Peyer's patch (tissue), 4 donors: Measurements from ENCODE around the gene SCRT2. TPM values are rescaled to one million over a fixed set of nuclear protein-coding genes. Genes with fewer than 3 reads are reported as not detected.

Experiments used
- DNase-seq, 3 donors: peaks; one replicate each; pipeline ENCODE4 v3.0.0-alpha.2; 2017 to 2019
- H3K27ac ChIP-seq, 4 donors: fragments of 200-600 bp; sonication (generic); one replicate each; pipeline ENCODE4 v1.5.1; 2016 to 2019
- H3K27me3 ChIP-seq, 2 donors: fragments of 200-600 bp; sonication (generic); one replicate each; pipeline ENCODE4 v1.5.1; 2019
- H3K36me3 ChIP-seq, 3 donors: fragments of 200-600 bp; sonication (generic); one replicate each; pipeline ENCODE4 v1.5.1; 2016 to 2019
- H3K4me1 ChIP-seq, 4 donors: fragments of 200-600 bp; sonication (generic); one replicate each; pipeline ENCODE4 v1.5.1; 2016 to 2019
- H3K4me3 ChIP-seq, 4 donors: fragments of 200-600 bp; sonication (generic); 1 replicate in 3 of 4; 2 replicates in 1 of 4; pipeline ENCODE4 v1.5.1; 2016 to 2019; ENCODE audit warnings: mild to moderate bottlenecking in 1 of 4
- H3K9me3 ChIP-seq, 4 donors: fragments of 200-600 bp; sonication (generic); one replicate each; pipeline ENCODE4 v1.5.1; 2016 to 2019; ENCODE audit warnings: mild to moderate bottlenecking in 1 of 4
- POLR2A ChIP-seq, 2 donors: fragments of 450-650 bp; IDR thresholded peaks; one replicate each; pipeline ENCODE4 v1.5.1; 2017; ENCODE audit warnings: antibody characterized with exemption in 2 of 2, mild to moderate bottlenecking in 2 of 2, moderate library complexity in 2 of 2
- total RNA-seq, 4 donors: library from RNA; depleted of rRNA; stranded (reverse); fragments of >200 nt; gene quantifications; one replicate each; pipeline ENCODE4 v1.1.0, GENCODE V29; 2016
- TF ChIP-seq, protein P1 (sequence below), 6 experiments: fragments of 450-650 bp in 4 of 6; fragments of 200-600 bp in 2 of 6; sonication (generic) in 1 of 6; IDR thresholded peaks; one replicate each; pipeline ENCODE4 v1.5.1; 2017 to 2019; ENCODE audit warnings: antibody characterized with exemption in 6 of 6, mild to moderate bottlenecking in 3 of 6, moderate library complexity in 1 of 6

The SCRT2 gene
- total RNA-seq, 4 donors from 2014 or later = not detected

DNA sequence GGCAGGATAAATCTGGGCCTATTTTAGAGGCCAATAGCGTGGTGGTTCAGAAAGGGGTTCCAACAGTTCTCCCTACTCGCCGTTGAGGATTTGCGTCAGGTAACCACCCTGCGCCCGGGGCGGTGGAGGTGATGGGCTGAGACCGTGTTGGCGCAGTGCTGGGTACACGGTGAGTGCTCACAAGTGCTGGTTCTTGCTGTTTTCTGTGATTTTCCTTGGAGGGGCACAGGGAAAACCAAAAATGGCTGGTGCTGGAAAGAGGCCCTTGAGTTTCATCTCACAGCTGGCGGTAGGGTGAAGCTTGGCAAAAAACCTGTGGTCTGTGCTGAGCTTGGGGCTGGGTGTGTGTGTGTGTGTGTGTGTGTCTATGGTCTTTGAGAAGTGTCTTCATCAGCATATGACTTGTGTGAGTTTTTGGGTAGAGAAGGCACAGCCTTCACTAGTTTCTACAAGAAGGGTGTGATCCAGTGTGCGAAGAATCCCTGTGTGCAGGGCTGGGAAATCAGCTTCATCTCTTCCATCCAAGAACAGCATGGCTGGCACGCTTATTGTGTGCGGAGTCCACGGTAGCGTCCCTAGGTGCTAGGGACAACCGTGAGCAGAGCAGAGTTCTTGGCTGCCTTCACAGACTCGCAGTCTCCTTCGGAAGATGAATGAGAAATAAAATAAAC lies 35.3 kb upstream of the SCRT2 start:
- DNase-seq = no peak
- no peaks in the 10 kb centered on the region for H3K36me3 ChIP-seq
- peaks cover 0 to 5% (median 0%) of the 10 kb centered on the region in 4 donors for H3K9me3 ChIP-seq
- TF ChIP-seq POLR2A (IDR thresholded peaks at IDR 0.05) = no peak
- TF ChIP-seq, protein P1, sequence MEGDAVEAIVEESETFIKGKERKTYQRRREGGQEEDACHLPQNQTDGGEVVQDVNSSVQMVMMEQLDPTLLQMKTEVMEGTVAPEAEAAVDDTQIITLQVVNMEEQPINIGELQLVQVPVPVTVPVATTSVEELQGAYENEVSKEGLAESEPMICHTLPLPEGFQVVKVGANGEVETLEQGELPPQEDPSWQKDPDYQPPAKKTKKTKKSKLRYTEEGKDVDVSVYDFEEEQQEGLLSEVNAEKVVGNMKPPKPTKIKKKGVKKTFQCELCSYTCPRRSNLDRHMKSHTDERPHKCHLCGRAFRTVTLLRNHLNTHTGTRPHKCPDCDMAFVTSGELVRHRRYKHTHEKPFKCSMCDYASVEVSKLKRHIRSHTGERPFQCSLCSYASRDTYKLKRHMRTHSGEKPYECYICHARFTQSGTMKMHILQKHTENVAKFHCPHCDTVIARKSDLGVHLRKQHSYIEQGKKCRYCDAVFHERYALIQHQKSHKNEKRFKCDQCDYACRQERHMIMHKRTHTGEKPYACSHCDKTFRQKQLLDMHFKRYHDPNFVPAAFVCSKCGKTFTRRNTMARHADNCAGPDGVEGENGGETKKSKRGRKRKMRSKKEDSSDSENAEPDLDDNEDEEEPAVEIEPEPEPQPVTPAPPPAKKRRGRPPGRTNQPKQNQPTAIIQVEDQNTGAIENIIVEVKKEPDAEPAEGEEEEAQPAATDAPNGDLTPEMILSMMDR (IDR thresholded peaks at IDR 0.05) = no peak
- H3K27me3 ChIP-seq = peaks cover 0 to 7% of the 10 kb centered on the region in 2 donors
- H3K4me1 ChIP-seq = peaks cover 0 to 6% (median 0%) of the 10 kb centered on the region in 4 donors
- no peak overlapping the region for H3K27ac ChIP-seq
- H3K4me3 ChIP-seq = no peak overlapping the region

DNA sequence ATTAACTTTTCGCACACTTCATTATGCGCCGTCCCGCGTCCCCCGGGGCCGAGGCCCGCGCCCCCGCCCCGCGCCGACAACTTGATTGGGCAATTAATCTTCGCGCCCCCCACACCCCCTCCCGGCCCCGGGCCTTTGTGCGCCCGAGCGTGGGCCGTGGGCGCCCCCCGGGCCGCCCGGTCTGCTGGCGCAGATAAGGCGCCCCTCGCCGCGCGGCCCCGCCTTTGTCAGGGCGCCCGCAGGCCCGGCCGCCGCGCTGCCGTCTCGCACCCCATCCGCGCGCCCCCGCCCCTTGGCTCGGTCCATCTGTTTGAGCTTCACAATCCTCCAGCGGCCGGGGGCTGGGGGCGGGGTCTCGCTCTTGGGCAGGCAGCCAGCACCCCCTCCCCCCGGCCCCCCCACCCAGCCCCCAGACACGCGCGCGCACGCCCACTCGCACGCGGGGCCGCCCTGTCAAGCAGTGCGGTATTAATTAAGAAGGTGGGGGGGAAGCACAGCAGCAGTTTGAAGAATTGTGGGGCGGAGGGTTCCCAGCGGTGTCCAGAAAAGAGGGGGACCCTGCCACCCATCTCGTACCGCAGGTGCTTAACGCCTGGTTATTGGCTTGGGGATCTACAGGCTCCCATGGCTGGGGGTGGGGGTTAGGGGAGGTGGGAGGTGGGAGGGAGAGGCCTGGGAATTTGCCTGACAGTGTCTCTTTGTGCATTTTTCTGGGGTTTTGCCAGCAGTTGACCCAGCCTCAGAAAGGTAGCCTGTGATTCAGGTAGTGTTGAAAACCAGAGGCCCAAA lies 34.6 kb upstream of the SCRT2 start:
- H3K4me1 ChIP-seq = peaks cover 0 to 6% (median 0%) of the 10 kb centered on the region in 4 donors
- peaks cover 0 to 5% (median 0%) of the 10 kb centered on the region in 4 donors for H3K9me3 ChIP-seq
- H3K27me3 ChIP-seq = peaks cover 0 to 7% of the 10 kb centered on the region in 2 donors
- no peak overlapping the region for H3K4me3 ChIP-seq
- no peaks in the 10 kb centered on the region for H3K36me3 ChIP-seq
- no peak overlapping the region for H3K27ac ChIP-seq
- DNase-seq = no peak
- TF ChIP-seq POLR2A (IDR thresholded peaks at IDR 0.05) = no peak
- TF ChIP-seq, protein P1 (IDR thresholded peaks at IDR 0.05) = no peak

DNA sequence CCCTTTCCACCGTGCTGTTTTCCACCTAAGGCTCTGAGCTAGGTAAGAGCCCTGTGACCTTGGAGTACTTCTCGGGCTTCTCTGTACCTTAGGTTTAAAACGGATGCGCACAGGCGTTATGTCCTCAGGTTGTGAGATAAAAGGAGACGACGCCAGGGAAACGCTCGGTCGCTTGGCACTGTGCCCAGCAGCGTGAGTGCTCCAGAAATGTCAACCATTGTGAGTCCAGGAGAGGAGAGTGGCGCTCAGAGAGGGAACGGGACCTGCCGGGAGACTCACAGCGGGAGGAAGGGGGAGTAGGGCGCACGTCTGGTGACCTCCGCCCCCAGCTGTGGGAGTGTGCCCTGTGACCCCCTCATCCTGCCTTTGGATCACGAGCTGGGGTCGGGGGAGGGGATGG lies 33.8 kb upstream of the SCRT2 start:
- Histone ChIP-seq H3K27me3 (peaks cover 0 to 7% of the 10 kb centered on the region in 2 donors), H3K27ac (no peak overlapping the region), H3K9me3 (peaks cover 0 to 5% (median 0%) of the 10 kb centered on the region in 4 donors), H3K4me3 (no peak overlapping the region), H3K36me3 (no peaks in the 10 kb centered on the region), H3K4me1 (peaks cover 0 to 6% (median 0%) of the 10 kb centered on the region in 4 donors)
- no peak for DNase-seq
- no peak for TF ChIP-seq POLR2A (IDR thresholded peaks at IDR 0.05)
- TF ChIP-seq, protein P1 (IDR thresholded peaks at IDR 0.05) = no peak

DNA sequence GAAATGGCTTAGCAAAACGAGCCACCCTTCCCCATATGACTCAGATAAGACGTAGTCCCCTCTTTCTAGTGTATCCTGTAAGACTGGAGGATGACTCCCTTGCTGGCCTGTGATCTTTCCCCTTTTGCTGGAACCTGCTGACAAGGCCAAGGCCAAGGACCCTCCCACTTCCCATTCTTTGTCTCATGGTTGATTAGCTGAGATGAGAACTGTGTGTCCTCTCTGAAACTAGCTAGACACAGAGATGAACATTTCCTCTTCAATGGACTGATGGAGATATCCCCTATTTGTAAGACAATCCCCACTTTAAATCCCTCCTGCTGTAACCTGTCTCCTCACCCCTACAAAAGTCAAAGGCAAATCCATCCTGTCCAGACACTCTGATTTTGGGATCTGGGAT lies 33.4 kb upstream of the SCRT2 start:
- H3K27ac ChIP-seq = no peak overlapping the region
- no peak for TF ChIP-seq POLR2A (IDR thresholded peaks at IDR 0.05)
- peaks cover 0 to 7% of the 10 kb centered on the region in 2 donors for H3K27me3 ChIP-seq
- no peak for DNase-seq
- no peaks in the 10 kb centered on the region for H3K36me3 ChIP-seq
- H3K4me3 ChIP-seq = no peak overlapping the region
- H3K4me1 ChIP-seq = peaks cover 0 to 6% (median 0%) of the 10 kb centered on the region in 4 donors
- peaks cover 0 to 5% (median 0%) of the 10 kb centered on the region in 4 donors for H3K9me3 ChIP-seq

- peaks cover 0 to 5% (median 0%) of the 10 kb centered on the region in 4 donors for H3K9me3 ChIP-seq
- peaks cover 0 to 7% of the 10 kb centered on the region in 2 donors for H3K27me3 ChIP-seq
- no peak overlapping the region for H3K27ac ChIP-seq
- H3K4me3 ChIP-seq = no peak overlapping the region
- TF ChIP-seq, protein P1 (IDR thresholded peaks at IDR 0.05) = no peak
- TF ChIP-seq POLR2A (IDR thresholded peaks at IDR 0.05) = no peak
- no peaks in the 10 kb centered on the region for H3K36me3 ChIP-seq
- peaks cover 0 to 6% (median 0%) of the 10 kb centered on the region in 4 donors for H3K4me1 ChIP-seq
- no peak for DNase-seq
These were observed 32.0 kb upstream of the SCRT2 start for GRCh38 chr20:707451-708110.
